ENCODE data around the gene SLC22A14.

Gene SLC22A14

DNA sequence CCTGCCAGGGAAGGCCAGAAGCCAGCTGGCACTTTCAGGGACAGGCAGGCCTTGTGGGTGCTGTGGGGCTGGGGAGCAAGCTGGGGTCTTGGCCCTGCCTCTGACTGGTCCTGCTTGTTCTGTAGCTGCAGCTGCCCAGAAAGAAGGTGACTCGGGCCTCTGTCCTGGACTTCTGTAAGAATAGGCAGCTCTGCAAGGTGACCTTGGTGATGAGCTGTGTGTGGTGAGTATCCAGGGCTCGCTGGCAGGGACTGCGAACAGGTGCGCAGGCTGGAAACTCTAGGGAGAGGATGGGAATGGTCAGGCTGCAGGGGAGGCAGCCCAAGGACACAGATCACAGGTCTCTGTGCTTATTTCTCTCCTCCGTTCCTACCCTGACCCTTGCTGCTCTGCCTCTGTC lies 31.2 kb downstream of the SLC22A14 start:
- Histone ChIP-seq H3K27me3 (replicated peaks; ENCODE audit: control insufficient read depth, insufficient read depth, low read length) (no peaks in the 10 kb centered on the region; the same call in 1 of the 2 replicates), H3K4me3 (replicated peaks; ENCODE audit: low read depth, low read length) (no peak overlapping the region), H3K36me3 (ENCODE audit: control insufficient read depth, insufficient read depth, low read length) (no peaks in the 10 kb centered on the region)
- TF ChIP-seq, protein P1, sequence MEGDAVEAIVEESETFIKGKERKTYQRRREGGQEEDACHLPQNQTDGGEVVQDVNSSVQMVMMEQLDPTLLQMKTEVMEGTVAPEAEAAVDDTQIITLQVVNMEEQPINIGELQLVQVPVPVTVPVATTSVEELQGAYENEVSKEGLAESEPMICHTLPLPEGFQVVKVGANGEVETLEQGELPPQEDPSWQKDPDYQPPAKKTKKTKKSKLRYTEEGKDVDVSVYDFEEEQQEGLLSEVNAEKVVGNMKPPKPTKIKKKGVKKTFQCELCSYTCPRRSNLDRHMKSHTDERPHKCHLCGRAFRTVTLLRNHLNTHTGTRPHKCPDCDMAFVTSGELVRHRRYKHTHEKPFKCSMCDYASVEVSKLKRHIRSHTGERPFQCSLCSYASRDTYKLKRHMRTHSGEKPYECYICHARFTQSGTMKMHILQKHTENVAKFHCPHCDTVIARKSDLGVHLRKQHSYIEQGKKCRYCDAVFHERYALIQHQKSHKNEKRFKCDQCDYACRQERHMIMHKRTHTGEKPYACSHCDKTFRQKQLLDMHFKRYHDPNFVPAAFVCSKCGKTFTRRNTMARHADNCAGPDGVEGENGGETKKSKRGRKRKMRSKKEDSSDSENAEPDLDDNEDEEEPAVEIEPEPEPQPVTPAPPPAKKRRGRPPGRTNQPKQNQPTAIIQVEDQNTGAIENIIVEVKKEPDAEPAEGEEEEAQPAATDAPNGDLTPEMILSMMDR (IDR thresholded peaks at IDR 0.05; ENCODE audit: insufficient read depth, low read length, poor library complexity, severe bottlenecking): no peak
- DNase-seq (ENCODE audit: extremely low read depth, insufficient read length): no peak

DNA sequence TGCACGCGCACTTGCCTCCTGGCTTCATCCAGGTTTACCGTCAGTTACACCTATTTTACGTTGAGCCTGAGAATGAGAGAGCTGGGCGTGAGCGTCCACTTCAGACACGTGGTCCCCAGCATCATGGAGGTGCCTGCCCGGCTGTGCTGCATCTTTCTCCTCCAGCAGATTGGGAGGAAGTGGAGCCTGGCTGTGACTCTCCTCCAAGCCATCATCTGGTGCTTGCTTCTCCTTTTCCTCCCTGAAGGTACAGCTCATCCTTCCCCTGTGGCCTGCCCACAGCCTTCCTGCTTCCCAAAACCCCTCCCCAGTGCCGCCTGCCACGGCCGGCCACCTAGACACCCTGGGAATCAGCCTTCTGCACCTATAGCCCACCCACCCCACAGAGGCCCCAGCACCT lies 31.6 kb downstream of the SLC22A14 start:
- Histone ChIP-seq H3K4me3 (replicated peaks; ENCODE audit: low read depth, low read length) (no peak overlapping the region), H3K27me3 (replicated peaks; ENCODE audit: control insufficient read depth, insufficient read depth, low read length) (no peaks in the 10 kb centered on the region; the same call in none of the 2 replicates), H3K36me3 (ENCODE audit: control insufficient read depth, insufficient read depth, low read length) (no peaks in the 10 kb centered on the region)
- no peak for DNase-seq (ENCODE audit: extremely low read depth, insufficient read length)
- TF ChIP-seq, protein P1 (IDR thresholded peaks at IDR 0.05; ENCODE audit: insufficient read depth, low read length, poor library complexity, severe bottlenecking): no peak

DNA sequence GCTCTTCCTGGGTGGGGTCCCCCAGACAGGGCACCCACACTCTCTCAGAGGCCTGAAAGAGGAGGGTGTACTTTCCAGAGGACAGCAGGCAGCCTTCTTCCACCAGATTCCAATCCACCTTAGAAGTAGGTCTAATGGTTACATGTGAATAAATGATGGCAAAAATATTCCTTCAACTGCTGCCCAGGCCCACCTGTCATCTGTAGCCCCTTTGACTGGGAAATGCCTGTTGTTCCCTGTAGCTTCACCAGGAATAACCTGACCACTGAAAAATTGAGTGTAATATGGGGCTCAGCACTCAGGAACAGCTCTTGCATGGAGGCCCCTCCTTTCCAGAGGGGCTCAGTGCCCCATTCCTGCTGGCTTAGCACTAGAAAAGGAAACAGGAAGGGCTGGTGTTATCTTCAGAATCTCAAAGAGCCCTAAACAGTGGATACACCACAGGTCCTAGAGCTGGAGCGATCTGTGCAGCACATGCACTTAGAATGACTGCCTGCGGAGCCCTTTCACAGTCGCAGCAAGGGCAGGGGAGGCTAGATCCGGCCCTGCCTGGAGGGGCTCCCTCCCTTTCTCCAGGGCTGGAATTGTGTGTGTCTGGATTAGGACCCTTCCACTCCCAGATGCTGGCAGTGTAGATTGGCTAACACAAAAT lies 32.1 kb downstream of the SLC22A14 start:
- H3K36me3 ChIP-seq (ENCODE audit: control insufficient read depth, insufficient read depth, low read length): no peaks in the 10 kb centered on the region

DNA sequence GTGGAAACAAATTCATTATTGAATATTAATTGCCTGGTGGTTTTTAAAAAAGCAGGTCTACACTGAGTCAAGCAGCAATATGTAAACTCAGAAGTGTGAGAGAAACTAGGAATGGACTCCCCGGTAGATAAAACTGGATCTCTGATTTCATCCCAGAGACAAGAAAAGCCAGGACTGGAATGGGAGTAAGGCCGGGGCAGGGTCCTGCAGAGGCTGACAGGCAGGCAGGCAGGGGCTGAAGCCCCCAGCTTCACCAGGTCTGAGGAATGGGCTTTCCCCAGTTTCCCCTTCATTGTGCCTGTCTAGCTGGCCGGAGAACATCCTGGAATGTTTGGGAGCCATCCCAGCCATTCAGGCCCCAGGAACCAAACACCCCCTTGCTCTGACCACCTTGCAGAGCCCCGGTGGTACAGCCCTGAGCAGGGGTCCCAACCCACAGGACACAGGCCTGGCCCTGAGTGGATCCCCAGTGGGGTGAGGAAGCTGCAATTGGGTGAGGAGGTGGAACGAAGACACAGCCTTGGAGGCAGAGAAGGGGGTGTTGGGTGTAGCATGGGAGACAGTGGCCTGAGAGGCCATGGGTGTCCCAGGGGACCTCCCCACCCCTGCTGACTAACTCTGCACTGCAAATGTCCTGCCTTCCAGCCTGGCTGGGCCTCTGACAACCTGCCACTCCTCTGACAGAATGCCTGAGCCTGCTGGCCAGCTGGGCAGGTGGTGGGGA lies 32.8 kb downstream of the SLC22A14 start:
- no peak overlapping the region for H3K4me3 ChIP-seq (replicated peaks; ENCODE audit: low read depth, low read length)
- TF ChIP-seq, protein P1 (IDR thresholded peaks at IDR 0.05; ENCODE audit: insufficient read depth, low read length, poor library complexity, severe bottlenecking): no peak
- no peaks in the 10 kb centered on the region; the same call in none of the 2 replicates for H3K27me3 ChIP-seq (replicated peaks; ENCODE audit: control insufficient read depth, insufficient read depth, low read length)
- no peaks in the 10 kb centered on the region for H3K36me3 ChIP-seq (ENCODE audit: control insufficient read depth, insufficient read depth, low read length)
- no peak for DNase-seq (ENCODE audit: extremely low read depth, insufficient read length)

More for the DNA sequence above, 32.1 kb downstream of the SLC22A14 start:
- Histone ChIP-seq H3K27me3 (replicated peaks; ENCODE audit: control insufficient read depth, insufficient read depth, low read length) (no peaks in the 10 kb centered on the region; the same call in none of the 2 replicates), H3K4me3 (replicated peaks; ENCODE audit: low read depth, low read length) (no peak overlapping the region)
- TF ChIP-seq, protein P1 (IDR thresholded peaks at IDR 0.05; ENCODE audit: insufficient read depth, low read length, poor library complexity, severe bottlenecking): no peak
- DNase-seq (ENCODE audit: extremely low read depth, insufficient read length): no peak

DNA sequence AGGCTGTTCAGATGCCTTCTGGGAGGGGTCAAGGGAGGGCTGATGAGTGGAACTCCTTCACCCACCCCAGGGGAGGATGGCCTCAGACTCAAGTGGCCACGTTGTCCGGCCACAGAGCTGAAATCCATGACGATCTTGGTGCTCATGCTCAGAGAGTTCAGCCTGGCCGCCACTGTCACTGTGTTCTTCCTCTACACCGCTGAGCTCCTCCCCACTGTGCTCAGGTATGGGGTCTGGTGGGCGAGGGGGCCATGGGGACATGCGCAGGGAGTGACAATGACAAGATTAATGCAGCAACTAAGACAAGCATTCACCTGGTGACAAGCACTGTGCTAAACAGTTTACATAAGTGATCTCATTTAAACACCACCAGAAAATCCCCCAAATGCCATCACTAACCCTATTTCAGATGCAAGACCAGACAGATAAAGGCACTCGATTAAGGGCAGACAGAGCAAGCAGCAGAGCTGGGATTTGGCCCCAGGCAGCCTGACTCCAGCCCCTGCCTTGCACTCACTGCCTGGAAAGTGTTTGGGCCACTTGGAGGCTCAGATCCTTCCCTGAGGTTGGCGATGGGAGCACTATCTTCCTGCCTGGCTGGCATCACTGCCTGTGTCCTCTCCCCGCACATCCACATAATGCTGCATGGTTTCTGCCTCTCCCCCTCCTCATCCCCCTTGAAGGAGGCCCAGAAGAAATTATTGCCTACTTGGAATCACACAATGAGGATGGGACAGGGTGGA lies 33.6 kb downstream of the SLC22A14 start:
- TF ChIP-seq, protein P1 (IDR thresholded peaks at IDR 0.05; ENCODE audit: insufficient read depth, low read length, poor library complexity, severe bottlenecking): no peak
- H3K27me3 ChIP-seq (replicated peaks; ENCODE audit: control insufficient read depth, insufficient read depth, low read length): no peaks in the 10 kb centered on the region; the same call in none of the 2 replicates
- DNase-seq (ENCODE audit: extremely low read depth, insufficient read length): no peak

More for the DNA sequence above, 33.6 kb downstream of the SLC22A14 start:
- Histone ChIP-seq H3K4me3 (replicated peaks; ENCODE audit: low read depth, low read length) (no peak overlapping the region), H3K36me3 (ENCODE audit: control insufficient read depth, insufficient read depth, low read length) (no peaks in the 10 kb centered on the region)
